Body of pancreas (tissue), 4 donors: Measurements from ENCODE around the gene ACVR1C.

Experiments
- POLR2A ChIP-seq, 3 donors: fragments of 450-650 bp; IDR thresholded peaks; one replicate each; pipeline ENCODE4 v1.6.1; 2016; ENCODE audit warnings: antibody characterized with exemption in 3 of 3, mild to moderate bottlenecking in 2 of 3
- TF ChIP-seq, protein P1 (sequence below), 7 experiments: fragments of 450-650 bp in 4 of 7; fragments of 200-600 bp in 3 of 7; sonication (generic) in 3 of 7; IDR thresholded peaks; one replicate each; pipeline ENCODE4 v1.5.1; 2016 to 2019; ENCODE audit warnings: antibody characterized with exemption in 7 of 7

DNA sequence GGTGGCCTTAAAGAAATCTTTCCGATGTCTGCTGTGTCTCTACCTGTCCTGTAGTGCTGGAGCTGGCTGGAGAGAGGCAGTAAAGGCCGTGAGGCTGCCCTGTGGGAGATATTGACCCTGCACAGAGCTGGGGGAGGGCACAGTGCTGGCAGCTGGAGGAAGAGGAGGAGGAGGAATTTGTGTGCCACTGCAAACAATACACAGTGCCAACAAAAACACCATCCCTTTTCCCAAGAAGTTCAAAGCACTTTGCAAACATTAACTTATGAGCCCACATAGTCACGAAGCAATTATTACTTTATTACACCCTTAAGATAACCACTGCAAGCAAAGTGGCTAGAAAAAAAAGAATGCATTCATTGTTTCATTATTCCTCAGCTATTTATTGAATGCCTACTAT lies 139.8 kb downstream of the ACVR1C start:
- TF ChIP-seq, protein P1, sequence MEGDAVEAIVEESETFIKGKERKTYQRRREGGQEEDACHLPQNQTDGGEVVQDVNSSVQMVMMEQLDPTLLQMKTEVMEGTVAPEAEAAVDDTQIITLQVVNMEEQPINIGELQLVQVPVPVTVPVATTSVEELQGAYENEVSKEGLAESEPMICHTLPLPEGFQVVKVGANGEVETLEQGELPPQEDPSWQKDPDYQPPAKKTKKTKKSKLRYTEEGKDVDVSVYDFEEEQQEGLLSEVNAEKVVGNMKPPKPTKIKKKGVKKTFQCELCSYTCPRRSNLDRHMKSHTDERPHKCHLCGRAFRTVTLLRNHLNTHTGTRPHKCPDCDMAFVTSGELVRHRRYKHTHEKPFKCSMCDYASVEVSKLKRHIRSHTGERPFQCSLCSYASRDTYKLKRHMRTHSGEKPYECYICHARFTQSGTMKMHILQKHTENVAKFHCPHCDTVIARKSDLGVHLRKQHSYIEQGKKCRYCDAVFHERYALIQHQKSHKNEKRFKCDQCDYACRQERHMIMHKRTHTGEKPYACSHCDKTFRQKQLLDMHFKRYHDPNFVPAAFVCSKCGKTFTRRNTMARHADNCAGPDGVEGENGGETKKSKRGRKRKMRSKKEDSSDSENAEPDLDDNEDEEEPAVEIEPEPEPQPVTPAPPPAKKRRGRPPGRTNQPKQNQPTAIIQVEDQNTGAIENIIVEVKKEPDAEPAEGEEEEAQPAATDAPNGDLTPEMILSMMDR (IDR thresholded peaks at IDR 0.05): peak in 3 of 7 experiments; percentile 15 to 24 (median 20)
- TF ChIP-seq POLR2A (IDR thresholded peaks at IDR 0.05): no peak
